GM12878 (cell line): Measurements from ENCODE around the gene IFI44L. TPM values are rescaled to one million over a fixed set of nuclear protein-coding genes. Genes with fewer than 3 reads are reported as not detected.

ENCODE experiments used
- ATAC-seq: fragments of 200-7000 bp; cut with Tn5 transposase; 3 replicates; pipeline ENCODE4 v1.9.1; 2020; ENCODE audit warnings: mild to moderate bottlenecking, moderate library complexity
- BruUV-seq: library from RNA; stranded (reverse); fragments of 400-500 nt; replicated peaks from 2 replicates; lab custom pipeline; 2021; lab: Mats Ljungman, UMichigan
- CTCF ChIA-PET: fragments of 300-600 bp; sonication (Branson Sonifier 250); formaldehyde crosslinking; extraction: SDS; loops from one replicate; lab custom pipeline; 2021; ENCODE audit warnings: inconsistent platforms; lab: Yijun Ruan, JAX
- POLR2A ChIA-PET: fragments of 350-600 bp; formaldehyde crosslinking; extraction: SDS; loops from one replicate; lab custom pipeline; 2021; ENCODE audit warnings: inconsistent platforms; lab: Charles Lee
- RAD21 ChIA-PET: fragments of 300-600 bp; sonication (Branson Sonifier 250); formaldehyde crosslinking; loops from one replicate; lab custom pipeline; 2023; ENCODE audit warnings: antibody characterized with exemption; ENCODE audit not compliant: unreplicated experiment; lab: Charles Lee
- SMC1A ChIA-PET: fragments of 300-600 bp; sonication (Branson Sonifier 250); formaldehyde crosslinking; loops from one replicate; lab custom pipeline; 2023; ENCODE audit not compliant: unreplicated experiment, uncharacterized antibody; lab: Charles Lee
- DNase-seq: peaks from one replicate; pipeline ENCODE4 v3.0.0-alpha.2; 2011; ENCODE audit warnings: low read depth, low spot score
- FAIRE-seq: peaks from 3 replicates; lab custom pipeline; 2011; peaks lifted over from hg19 to GRCh38; lab: Jason Lieb, UNC
- H2AFZ ChIP-seq: 2 replicates; pipeline ENCODE4 v1.6.0; 2011; ENCODE audit warnings: low read depth, low read length, control low read depth; ENCODE audit not compliant: control insufficient read depth
- H3K27ac ChIP-seq: 2 replicates; pipeline ENCODE4 v1.5.1; 2011; ENCODE audit warnings: control low read depth; ENCODE audit not compliant: control insufficient read depth, insufficient read depth
- H3K27me3 ChIP-seq, 2 experiments: replicated peaks in 1 of 2; 2 replicates each; pipeline versions ENCODE4 v1.6.0 to v1.6.1; 2011; ENCODE audit warnings: low read length in 1 of 2; ENCODE audit not compliant: control insufficient read depth in 2 of 2, insufficient read depth in 2 of 2
- H3K36me3 ChIP-seq, 2 experiments: 2 replicates each; pipeline ENCODE4 v1.5.1; 2011; ENCODE audit warnings: low read length in 1 of 2; ENCODE audit not compliant: control insufficient read depth in 2 of 2, insufficient read depth in 2 of 2
- H3K4me1 ChIP-seq: 2 replicates; pipeline ENCODE4 v1.6.1; 2011; ENCODE audit warnings: mild to moderate bottlenecking, low read length, moderate library complexity, mixed read lengths; ENCODE audit not compliant: control insufficient read depth, insufficient read depth
- H3K4me2 ChIP-seq: 2 replicates; pipeline ENCODE4 v1.6.0; 2011; ENCODE audit warnings: control low read depth; ENCODE audit not compliant: control insufficient read depth, insufficient read depth
- H3K4me3 ChIP-seq: fragments of 200-600 bp; sonication (generic); 2 replicates; pipeline ENCODE4 v1.5.1; 2016
- H3K79me2 ChIP-seq: 2 replicates; pipeline ENCODE4 v1.6.0; 2011; ENCODE audit warnings: low read length; ENCODE audit not compliant: control insufficient read depth, insufficient read depth
- H3K9ac ChIP-seq: 2 replicates; pipeline ENCODE4 v1.8.0; 2011; ENCODE audit warnings: low read length, control low read depth, mixed read lengths; ENCODE audit not compliant: control insufficient read depth, insufficient read depth
- H3K9me3 ChIP-seq: replicated peaks from 3 replicates; pipeline ENCODE4 v1.5.1; 2011; ENCODE audit warnings: mild to moderate bottlenecking, low read length; ENCODE audit not compliant: control insufficient read depth, insufficient read depth
- H4K20me1 ChIP-seq: 2 replicates; pipeline ENCODE4 v1.6.0; 2011; ENCODE audit not compliant: control insufficient read depth, insufficient read depth
- NR2C2 ChIP-seq: IDR thresholded peaks from 2 replicates; pipeline ENCODE4 v1.6.1; 2011; ENCODE audit warnings: borderline replicate concordance, low read depth; ENCODE audit not compliant: control insufficient read depth, insufficient read length
- RELB ChIP-seq: fragments of 450-650 bp; IDR thresholded peaks from 2 replicates; pipeline ENCODE4 v1.6.1; 2017; ENCODE audit warnings: low read depth, mild to moderate bottlenecking, moderate library complexity
- WGBS: methylation state at CpG from one replicate; pipeline ENCODE4 v1.1.6; 2016; ENCODE audit warnings: low lambda C conversion rate; ENCODE audit not compliant: insufficient replicate concordance, insufficient coverage; ENCODE audit errors: missing lambda C conversion rate; 5-methylcytosine and 5-hydroxymethylcytosine counted together
- in situ Hi-C: fragments of 300-500 bp; cut with MboI; formaldehyde crosslinking; loops from 9 replicates; pipeline ENCODE4 v1.14.3; 2018; ENCODE audit warnings: mixed read lengths
- intact Hi-C: fragments of 100-400 bp; cut with micrococcal nuclease; formaldehyde crosslinking; loops from one replicate; pipeline ENCODE4 v1.14.2; 2022; ENCODE audit not compliant: unreplicated experiment
- polyA plus RNA-seq, 11 experiments: library from polyadenylated mRNA; depleted of rRNA in 4 of 11; unstranded in 6 of 11; stranded (reverse) in 5 of 11; fragments of >200 nt; fragmentation: Nextera tagmentation in 4 of 11; fragmentation: Illumina TruSeq in 1 of 11; extraction: Ambion mirVana in 4 of 11; extraction: Trizol in 1 of 11; gene quantifications; 1 replicate in 1 of 11; 2 replicates in 10 of 11; pipeline versions ENCODE4 v1.2.1 to v1.2.3, GENCODE V29; 2011 to 2016; ENCODE audit warnings: inconsistent platforms in 2 of 11, missing spikeins in 2 of 11, low read depth in 1 of 11
- total RNA-seq, 4 experiments: library from RNA; depleted of rRNA in 3 of 4; stranded (reverse); fragments of >200 nt in 3 of 4; fragmentation: Illumina TruSeq in 1 of 4; extraction: Trizol in 1 of 4; gene quantifications; 2 replicates each; pipeline versions ENCODE4 v1.2.1 to v1.2.3, GENCODE V29; 2013 to 2021

Gene IFI44L
- total and polyA plus RNA-seq, 10 of the 15 experiments (the other 5 are each of a cell fraction or from before 2014, with no cell fraction given) = 58.0 to 371 (median 173) TPM

- CTCF ChIA-PET = interaction anchor here (1.0 to 4.0 kb wide), 10 partner anchors 13 to 642 kb away, joined by 3 to 44 read pairs (median 4); partner anchors contain the start of genes FUBP1 and IFI44
- FAIRE-seq (no peak), ATAC-seq (peak; percentile 4; the same call in 1 of the 3 replicates)
- Histone ChIP-seq H3K9me3 (no peaks in the 10 kb centered on the region), H3K36me3 (0 out of 4 replicates have a peak, but pooled peaks cover 0 to 2% of the 10 kb centered on the region in 2 experiments), H3K79me2 (peaks cover 67% of the 10 kb centered on the region), H3K4me3 (peak overlapping the region; percentile 85), H3K27ac (peak overlapping the region; percentile 96), H2AFZ (no peak overlapping the region)
- WGBS = 0% methylated on average over 1 of the region's 1 CpG
- BruUV-seq = TSS peak; percentile 77
- in situ Hi-C loops = loop anchor here (5.0 kb wide), 1 partner anchor 37 kb away; no protein-coding TSS in a partner anchor
- TF ChIP-seq RELB = 0 out of 2 replicates have a peak, but pooled peaks have one; percentile 6
- TF ChIP-seq NR2C2 = no peak
- TF ChIP-seq, all 136 proteins: peak for 1
- ChIA-PET RAD21 (interaction anchor here (0.7 to 3.3 kb wide), 11 partner anchors 8 to 616 kb away, joined by 3 to 17 read pairs (median 7); partner anchors contain the start of genes DNAJB4 and IFI44), POLR2A (interaction anchor here (0.9 to 3.5 kb wide), 9 partner anchors 9 to 642 kb away, joined by 3 to 32 read pairs (median 4); partner anchors contain the start of genes DNAJB4, FUBP1 and IFI44), SMC1A (interaction anchor here (0.7 to 2.7 kb wide), 12 partner anchors 9 to 616 kb away, joined by 3 to 32 read pairs (median 7); partner anchors contain the start of genes DNAJB4 and IFI44)
- Histone ChIP-seq H4K20me1 (0 out of 2 replicates have a peak, but pooled peaks cover 2% of the 10 kb centered on the region), H3K4me2 (no peak overlapping the region), H3K4me1 (peaks cover 20% of the 10 kb centered on the region), H3K9ac (peak overlapping the region; percentile 86), H3K27me3 (no peaks in the 10 kb centered on the region)
- intact Hi-C loops = loop anchor here (1.0 to 5.0 kb wide), 5 partner anchors 29 to 938 kb away; partner anchors contain the start of genes DNAJB4, FUBP1, IFI44 and ZZZ3
- DNase-seq = no peak
Measured at GRCh38 chr1:78620666-78621065, 418 bp downstream of the IFI44L start.
